Breast epithelium (tissue), 3 donors: Measurements from ENCODE around the gene HOXD12.

ENCODE experiments used
- CTCF ChIP-seq, 3 donors: fragments of 450-650 bp; IDR thresholded peaks; one replicate each; pipeline ENCODE4 v1.5.1; 2016 to 2017; ENCODE audit warnings: antibody characterized with exemption in 3 of 3, mild to moderate bottlenecking in 3 of 3, moderate library complexity in 3 of 3
- POLR2AphosphoS5 ChIP-seq, 3 donors: sonication (generic); formaldehyde crosslinking; IDR thresholded peaks; one replicate each; pipeline ENCODE4 v1.6.1; 2017; ENCODE audit warnings: antibody characterized with exemption in 3 of 3

GRCh38 chr2:176122683-176123410, 23.3 kb downstream of the HOXD12 start, which contains the start of gene HOXD9:
- TF ChIP-seq CTCF (IDR thresholded peaks at IDR 0.05) (no peak), POLR2AphosphoS5 (IDR thresholded peaks at IDR 0.05) (peak in 2 of 3 donors; percentile 38 to 46)
